22Rv1 (cell line): ENCODE results near the gene QPCT.

ENCODE experiments used
- H3K27ac ChIP-seq: fragments of 450-650 bp; 2 replicates; pipeline ENCODE4 v1.5.1; 2017
- CTCF ChIP-seq: fragments of 450-650 bp; IDR thresholded peaks from 2 replicates; pipeline ENCODE4 v1.5.1; 2017; ENCODE audit warnings: mild to moderate bottlenecking
- ZFX ChIP-seq: fragments of 450-650 bp; IDR thresholded peaks from 2 replicates; pipeline ENCODE4 v1.6.1; 2017; ENCODE audit warnings: antibody characterized with exemption, borderline replicate concordance

QPCT gene

GRCh38 chr2:37302701-37303252 lies 41.7 kb upstream of the QPCT start:
- no peak overlapping the region for H3K27ac ChIP-seq
- TF ChIP-seq CTCF, result no peak
- no peak for TF ChIP-seq ZFX

GRCh38 chr2:37306024-37306423 lies 38.4 kb upstream of the QPCT start:
- H3K27ac ChIP-seq, result no peak overlapping the region
- no peak for TF ChIP-seq CTCF
- no peak for TF ChIP-seq ZFX

GRCh38 chr2:37307500-37307899 lies 36.9 kb upstream of the QPCT start:
- no peak overlapping the region for H3K27ac ChIP-seq
- TF ChIP-seq CTCF, result no peak
- TF ChIP-seq ZFX, result no peak

- H3K27ac ChIP-seq, result no peak overlapping the region
- TF ChIP-seq CTCF, result no peak
- no peak for TF ChIP-seq ZFX
Measured at GRCh38 chr2:37315364-37315763, 29.1 kb upstream of the QPCT start.

- no peak overlapping the region for H3K27ac ChIP-seq
- no peak for TF ChIP-seq CTCF
- TF ChIP-seq ZFX, result no peak
Measured at GRCh38 chr2:37316181-37316580, 28.2 kb upstream of the QPCT start.

- no peak for TF ChIP-seq ZFX
- no peak for TF ChIP-seq CTCF
- no peak overlapping the region for H3K27ac ChIP-seq
Measured at GRCh38 chr2:37317746-37318145, 26.7 kb upstream of the QPCT start.

- H3K27ac ChIP-seq, result no peak overlapping the region
- TF ChIP-seq CTCF, result no peak
- TF ChIP-seq ZFX, result no peak
Measured at GRCh38 chr2:37318401-37318800, 26.0 kb upstream of the QPCT start.
